Activated naive CD4-positive, alpha-beta T cell treated with anti-CD3 and anti-CD28 coated beads, Interleukin-2, amount 50 U/mL, for 24 hours (primary cell): Measurements from ENCODE around the gene C7orf57.

Experiments used
- H3K27ac Mint-ChIP-seq: one replicate; pipeline ENCODE4 v1.8.0; 2021; ENCODE audit warnings: mild to moderate bottlenecking, mixed read lengths
- H3K27me3 Mint-ChIP-seq: one replicate; pipeline ENCODE4 v1.8.0; 2021; ENCODE audit warnings: mixed read lengths
- H3K36me3 Mint-ChIP-seq: one replicate; pipeline ENCODE4 v1.8.0; 2021; ENCODE audit warnings: mixed read lengths
- H3K4me1 Mint-ChIP-seq: one replicate; pipeline ENCODE4 v1.8.0; 2021; ENCODE audit warnings: mixed read lengths
- H3K4me3 Mint-ChIP-seq: one replicate; pipeline ENCODE4 v1.8.0; 2021; ENCODE audit warnings: mild to moderate bottlenecking, mixed read lengths
- H3K9me3 Mint-ChIP-seq: one replicate; pipeline ENCODE4 v1.8.0; 2021; ENCODE audit warnings: mixed read lengths

Gene C7orf57

GRCh38 chr7:48088559-48089045, 53.3 kb downstream of the C7orf57 start:
- Mint-ChIP-seq H3K27ac (peak overlapping the region; percentile 87), H3K9me3 (no peaks in the 10 kb centered on the region), H3K36me3 (peaks cover 18% of the 10 kb centered on the region), H3K4me3 (peak overlapping the region; percentile 84), H3K27me3 (no peaks in the 10 kb centered on the region), H3K4me1 (peaks cover 88% of the 10 kb centered on the region)

- Mint-ChIP-seq H3K4me1 (peaks cover 90% of the 10 kb centered on the region), H3K27me3 (no peaks in the 10 kb centered on the region)
These were observed 54.0 kb downstream of the C7orf57 start, which contains the start of gene UPP1 for GRCh38 chr7:48089046-48090003. TSS of gene UPP1 (plus strand) at chr7:48089265. CDS start at chr7:48094784, 5,519 bp downstream.

GRCh38 chr7:48090095-48090805, 54.9 kb downstream of the C7orf57 start:
- H3K4me1 Mint-ChIP-seq = peaks cover 90% of the 10 kb centered on the region
- H3K9me3 Mint-ChIP-seq = no peaks in the 10 kb centered on the region
- H3K4me3 Mint-ChIP-seq = peak overlapping the region; percentile 84
- peak overlapping the region; percentile 68 for H3K27ac Mint-ChIP-seq
- peaks cover 22% of the 10 kb centered on the region for H3K36me3 Mint-ChIP-seq
- H3K27me3 Mint-ChIP-seq = no peaks in the 10 kb centered on the region

More at GRCh38 chr7:48089046-48090003, 54.0 kb downstream of the C7orf57 start, which contains the start of gene UPP1:
- Mint-ChIP-seq H3K9me3 (no peaks in the 10 kb centered on the region), H3K4me3 (peak within 1 kb of the TSS; percentile 84), H3K36me3 (peaks cover 19% of the 10 kb centered on the region), H3K27ac (peak within 1 kb of the TSS; percentile 87)

GRCh38 chr7:48091506-48092433, 56.4 kb downstream of the C7orf57 start:
- Mint-ChIP-seq H3K4me3 (peak overlapping the region; percentile 84), H3K9me3 (no peaks in the 10 kb centered on the region), H3K27ac (peak overlapping the region; percentile 68), H3K36me3 (peaks cover 24% of the 10 kb centered on the region), H3K27me3 (no peaks in the 10 kb centered on the region), H3K4me1 (peaks cover 90% of the 10 kb centered on the region)

GRCh38 chr7:48094861-48095293, 59.5 kb downstream of the C7orf57 start:
- H3K4me1 Mint-ChIP-seq = peaks cover 99% of the 10 kb centered on the region
- H3K27me3 Mint-ChIP-seq = no peaks in the 10 kb centered on the region
- H3K27ac Mint-ChIP-seq = peak overlapping the region; percentile 89
- H3K36me3 Mint-ChIP-seq = peaks cover 32% of the 10 kb centered on the region
- no peak overlapping the region for H3K4me3 Mint-ChIP-seq
- no peaks in the 10 kb centered on the region for H3K9me3 Mint-ChIP-seq

- Mint-ChIP-seq H3K27ac (peak overlapping the region; percentile 93), H3K4me3 (peak overlapping the region; percentile 31), H3K36me3 (peaks cover 26% of the 10 kb centered on the region), H3K9me3 (no peaks in the 10 kb centered on the region), H3K27me3 (no peaks in the 10 kb centered on the region), H3K4me1 (peaks cover 95% of the 10 kb centered on the region)
These were observed 60.9 kb downstream of the C7orf57 start for GRCh38 chr7:48096273-48096672.

GRCh38 chr7:48097521-48098231, 62.3 kb downstream of the C7orf57 start:
- Mint-ChIP-seq H3K9me3 (no peaks in the 10 kb centered on the region), H3K36me3 (peaks cover 22% of the 10 kb centered on the region), H3K27me3 (no peaks in the 10 kb centered on the region), H3K4me3 (peak overlapping the region; percentile 63), H3K4me1 (peaks cover 91% of the 10 kb centered on the region), H3K27ac (peak overlapping the region; percentile 96)

GRCh38 chr7:48098846-48099245, 63.5 kb downstream of the C7orf57 start:
- H3K27ac Mint-ChIP-seq = peak overlapping the region; percentile 96
- H3K4me3 Mint-ChIP-seq = peak overlapping the region; percentile 41
- no peaks in the 10 kb centered on the region for H3K27me3 Mint-ChIP-seq

GRCh38 chr7:48099781-48100180, 64.4 kb downstream of the C7orf57 start:
- H3K36me3 Mint-ChIP-seq = peaks cover 20% of the 10 kb centered on the region
- H3K27ac Mint-ChIP-seq = peak overlapping the region; percentile 96
- H3K4me1 Mint-ChIP-seq = peaks cover 71% of the 10 kb centered on the region
- H3K27me3 Mint-ChIP-seq = no peaks in the 10 kb centered on the region
- peak overlapping the region; percentile 27 for H3K4me3 Mint-ChIP-seq
- H3K9me3 Mint-ChIP-seq = no peaks in the 10 kb centered on the region

More at GRCh38 chr7:48098846-48099245, 63.5 kb downstream of the C7orf57 start:
- Mint-ChIP-seq H3K36me3 (peaks cover 20% of the 10 kb centered on the region), H3K4me1 (peaks cover 80% of the 10 kb centered on the region), H3K9me3 (no peaks in the 10 kb centered on the region)

- Mint-ChIP-seq H3K36me3 (peaks cover 14% of the 10 kb centered on the region), H3K27ac (no peak overlapping the region), H3K4me3 (no peak overlapping the region), H3K27me3 (no peaks in the 10 kb centered on the region), H3K9me3 (no peaks in the 10 kb centered on the region), H3K4me1 (peaks cover 55% of the 10 kb centered on the region)
These were observed 66.0 kb downstream of the C7orf57 start for GRCh38 chr7:48101352-48101751.

- Mint-ChIP-seq H3K9me3 (no peaks in the 10 kb centered on the region), H3K27ac (peak overlapping the region; percentile 74), H3K4me1 (peaks cover 49% of the 10 kb centered on the region), H3K36me3 (peaks cover 16% of the 10 kb centered on the region), H3K27me3 (no peaks in the 10 kb centered on the region), H3K4me3 (no peak overlapping the region)
These were observed 66.6 kb downstream of the C7orf57 start for GRCh38 chr7:48101968-48102367.

GRCh38 chr7:48102530-48102929, 67.2 kb downstream of the C7orf57 start:
- Mint-ChIP-seq H3K4me3 (no peak overlapping the region), H3K27me3 (no peaks in the 10 kb centered on the region), H3K36me3 (peaks cover 18% of the 10 kb centered on the region), H3K9me3 (no peaks in the 10 kb centered on the region), H3K4me1 (peaks cover 44% of the 10 kb centered on the region), H3K27ac (peak overlapping the region; percentile 74)

- no peak overlapping the region for H3K4me3 Mint-ChIP-seq
- peaks cover 24% of the 10 kb centered on the region for H3K4me1 Mint-ChIP-seq
- H3K27ac Mint-ChIP-seq = peak overlapping the region; percentile 37
- peaks cover 10% of the 10 kb centered on the region for H3K36me3 Mint-ChIP-seq
- no peaks in the 10 kb centered on the region for H3K9me3 Mint-ChIP-seq
- no peaks in the 10 kb centered on the region for H3K27me3 Mint-ChIP-seq
These were observed 69.7 kb downstream of the C7orf57 start for GRCh38 chr7:48105045-48105444.
